Measurements from ENCODE around the gene CD7.

CD7 gene

DNA sequence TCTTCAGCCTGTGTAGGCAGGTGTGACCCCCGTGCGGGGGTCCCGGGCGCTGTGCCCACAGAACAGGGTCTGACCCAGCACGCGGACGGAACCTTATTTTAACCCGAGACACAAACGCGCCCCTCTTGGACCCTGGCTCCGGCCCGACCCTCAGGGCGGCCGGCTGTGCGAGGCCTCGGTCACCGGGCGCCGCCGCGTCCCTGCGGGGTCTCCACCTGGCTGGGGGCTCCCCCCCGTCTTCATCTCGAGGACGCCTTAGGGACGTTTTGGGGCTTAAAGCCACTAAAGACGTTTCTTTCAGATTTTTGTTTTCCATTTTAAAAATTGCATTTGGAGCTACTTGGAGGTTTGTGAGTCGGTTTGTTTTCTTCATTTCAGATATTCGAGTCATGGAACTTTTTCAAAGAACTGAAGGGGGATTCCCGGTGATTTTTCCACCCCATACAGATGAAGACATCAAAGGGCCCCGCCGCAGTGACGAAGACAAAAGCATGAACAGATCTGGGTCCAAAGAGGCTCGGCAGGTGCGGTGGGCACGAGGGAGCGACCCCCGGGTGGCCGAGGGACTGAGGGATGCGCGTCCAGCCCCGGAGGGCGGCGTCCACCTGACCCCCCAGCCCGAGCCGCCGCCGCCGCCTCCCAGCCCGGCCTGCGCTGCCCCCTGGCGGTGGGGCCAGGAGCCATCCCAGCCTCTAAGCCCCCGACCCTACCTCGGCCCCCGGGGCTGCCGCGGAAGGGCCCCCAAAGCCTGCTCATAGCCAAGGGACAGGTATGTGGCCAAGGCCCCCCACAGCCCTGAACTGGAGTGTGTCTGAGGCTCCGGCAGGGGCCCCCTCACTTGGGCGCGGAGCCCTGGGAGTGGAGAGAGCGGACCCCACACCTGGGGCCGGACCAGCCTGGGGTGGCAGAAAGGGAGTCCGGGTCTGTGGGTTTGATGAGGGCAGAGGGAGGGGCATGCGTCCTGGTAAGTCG is 3.8 kb upstream of the CD7 start:
- ATAC-seq, result peak; percentile 79
- TF ChIP-seq ZFP30 (CRISPR knock-in tag; IDR thresholded peaks at IDR 0.05), result no peak
- no peak for TF ChIP-seq BACH2 (CRISPR knock-in tag; IDR thresholded peaks at IDR 0.05; ENCODE audit: borderline replicate concordance)
- no peak for TF ChIP-seq TOX (CRISPR knock-in tag; IDR thresholded peaks at IDR 0.05; ENCODE audit: borderline replicate concordance)
- no peak for TF ChIP-seq ZNF565 (CRISPR knock-in tag; conservative IDR thresholded peaks at IDR 0.05; ENCODE audit: low read depth)
- TF ChIP-seq, protein P1, sequence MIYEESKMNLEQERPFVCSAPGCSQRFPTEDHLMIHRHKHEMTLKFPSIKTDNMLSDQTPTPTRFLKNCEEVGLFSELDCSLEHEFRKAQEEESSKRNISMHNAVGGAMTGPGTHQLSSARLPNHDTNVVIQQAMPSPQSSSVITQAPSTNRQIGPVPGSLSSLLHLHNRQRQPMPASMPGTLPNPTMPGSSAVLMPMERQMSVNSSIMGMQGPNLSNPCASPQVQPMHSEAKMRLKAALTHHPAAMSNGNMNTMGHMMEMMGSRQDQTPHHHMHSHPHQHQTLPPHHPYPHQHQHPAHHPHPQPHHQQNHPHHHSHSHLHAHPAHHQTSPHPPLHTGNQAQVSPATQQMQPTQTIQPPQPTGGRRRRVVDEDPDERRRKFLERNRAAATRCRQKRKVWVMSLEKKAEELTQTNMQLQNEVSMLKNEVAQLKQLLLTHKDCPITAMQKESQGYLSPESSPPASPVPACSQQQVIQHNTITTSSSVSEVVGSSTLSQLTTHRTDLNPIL (CRISPR knock-in tag; IDR thresholded peaks at IDR 0.05; ENCODE audit: low read depth), result no peak
- TF ChIP-seq CSDC2 (CRISPR knock-in tag; IDR thresholded peaks at IDR 0.05), result no peak
- TF ChIP-seq, protein P2, sequence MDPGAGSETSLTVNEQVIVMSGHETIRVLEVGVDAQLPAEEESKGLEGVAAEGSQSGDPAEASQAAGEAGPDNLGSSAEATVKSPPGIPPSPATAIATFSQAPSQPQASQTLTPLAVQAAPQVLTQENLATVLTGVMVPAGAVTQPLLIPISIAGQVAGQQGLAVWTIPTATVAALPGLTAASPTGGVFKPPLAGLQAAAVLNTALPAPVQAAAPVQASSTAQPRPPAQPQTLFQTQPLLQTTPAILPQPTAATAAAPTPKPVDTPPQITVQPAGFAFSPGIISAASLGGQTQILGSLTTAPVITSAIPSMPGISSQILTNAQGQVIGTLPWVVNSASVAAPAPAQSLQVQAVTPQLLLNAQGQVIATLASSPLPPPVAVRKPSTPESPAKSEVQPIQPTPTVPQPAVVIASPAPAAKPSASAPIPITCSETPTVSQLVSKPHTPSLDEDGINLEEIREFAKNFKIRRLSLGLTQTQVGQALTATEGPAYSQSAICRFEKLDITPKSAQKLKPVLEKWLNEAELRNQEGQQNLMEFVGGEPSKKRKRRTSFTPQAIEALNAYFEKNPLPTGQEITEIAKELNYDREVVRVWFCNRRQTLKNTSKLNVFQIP (CRISPR knock-in tag; IDR thresholded peaks at IDR 0.05; ENCODE audit: borderline replicate concordance, low read depth), result no peak
- no peak for TF ChIP-seq ESRRG (CRISPR knock-in tag; IDR thresholded peaks at IDR 0.05)
- no peak for TF ChIP-seq ZC3H10 (CRISPR knock-in tag; IDR thresholded peaks at IDR 0.05)
- no peak for TF ChIP-seq ZFP3 (CRISPR knock-in tag; IDR thresholded peaks at IDR 0.05)

- no peak for TF ChIP-seq ZNF565 (CRISPR knock-in tag; conservative IDR thresholded peaks at IDR 0.05; ENCODE audit: low read depth)
- no peak for TF ChIP-seq ZC3H10 (CRISPR knock-in tag; IDR thresholded peaks at IDR 0.05)
- no peak for TF ChIP-seq GLIS3 (CRISPR knock-in tag; IDR thresholded peaks at IDR 0.05)
- TF ChIP-seq TOX (CRISPR knock-in tag; IDR thresholded peaks at IDR 0.05; ENCODE audit: borderline replicate concordance), result no peak
- TF ChIP-seq ARNTL (CRISPR knock-in tag; IDR thresholded peaks at IDR 0.05; ENCODE audit: borderline replicate concordance, low read depth), result no peak
- TF ChIP-seq ZFP3 (CRISPR knock-in tag; IDR thresholded peaks at IDR 0.05), result no peak
- TF ChIP-seq ZNF8 (CRISPR knock-in tag; IDR thresholded peaks at IDR 0.05), result no peak
- TF ChIP-seq, protein P1 (CRISPR knock-in tag; IDR thresholded peaks at IDR 0.05; ENCODE audit: low read depth), result no peak
- no peak for TF ChIP-seq ISL1 (CRISPR knock-in tag; IDR thresholded peaks at IDR 0.05)
- TF ChIP-seq ZNF70 (CRISPR knock-in tag; IDR thresholded peaks at IDR 0.05), result no peak
- ATAC-seq, result peak; percentile 48
Measured at GRCh38 chr17:82320140-82320840, 2.9 kb upstream of the CD7 start.

- no peak for ATAC-seq
- TF ChIP-seq TSHZ2 (CRISPR knock-in tag; IDR thresholded peaks at IDR 0.05) (no peak), TCF4 (CRISPR knock-in tag; IDR thresholded peaks at IDR 0.05; ENCODE audit: borderline replicate concordance) (no peak), ZFP30 (CRISPR knock-in tag; IDR thresholded peaks at IDR 0.05) (no peak), GLIS3 (CRISPR knock-in tag; IDR thresholded peaks at IDR 0.05) (no peak)
- TF ChIP-seq, protein P1 (CRISPR knock-in tag; IDR thresholded peaks at IDR 0.05; ENCODE audit: low read depth), result no peak
Measured at GRCh38 chr17:82319619-82320062, 2.2 kb upstream of the CD7 start.
